Keratinocyte (primary cell): ENCODE measurements around the gene PBOV1. TPM values are rescaled to one million over a fixed set of nuclear protein-coding genes. Genes with fewer than 3 reads are reported as not detected.

ENCODE experiments used
- DNase-seq: peaks from one replicate; pipeline ENCODE4 v3.0.0-alpha.2; 2011; ENCODE audit warnings: low read depth, missing footprints, low spot score
- FAIRE-seq: peaks from 2 replicates; lab custom pipeline; 2011; peaks lifted over from hg19 to GRCh38; lab: Jason Lieb, UNC
- H2AFZ ChIP-seq: 2 replicates; pipeline ENCODE4 v1.6.0; 2012; ENCODE audit warnings: low read length, control low read depth, inconsistent platforms; ENCODE audit not compliant: control insufficient read depth
- H3K27ac ChIP-seq: 2 replicates; pipeline ENCODE4 v1.5.1; 2011; ENCODE audit warnings: low read length; ENCODE audit not compliant: control insufficient read depth, insufficient read depth
- H3K27me3 ChIP-seq: 3 replicates; pipeline ENCODE4 v1.6.0; 2011; ENCODE audit warnings: low read length; ENCODE audit not compliant: control insufficient read depth, insufficient read depth; ENCODE audit errors: extremely low read depth
- H3K36me3 ChIP-seq, 2 experiments: 2 replicates in 1 of 2; 3 replicates in 1 of 2; pipeline ENCODE4 v1.5.1; 2011; ENCODE audit warnings: low read length in 2 of 2, mild to moderate bottlenecking in 1 of 2; ENCODE audit not compliant: control insufficient read depth in 2 of 2, insufficient read depth in 2 of 2; ENCODE audit errors: extremely low read depth in 1 of 2
- H3K4me1 ChIP-seq: 3 replicates; pipeline ENCODE4 v1.5.1; 2011; ENCODE audit warnings: low read length; ENCODE audit not compliant: control insufficient read depth, insufficient read depth; ENCODE audit errors: extremely low read depth
- H3K4me2 ChIP-seq: 3 replicates; pipeline ENCODE4 v1.6.0; 2011; ENCODE audit warnings: low read depth, low read length; ENCODE audit not compliant: control insufficient read depth, insufficient read depth; ENCODE audit errors: extremely low read depth
- H3K4me3 ChIP-seq, 3 experiments: fragments of 200-600 bp in 1 of 3; sonication (generic) in 1 of 3; 2 replicates in 2 of 3; 3 replicates in 1 of 3; pipeline ENCODE4 v1.5.1; 2011 to 2016; ENCODE audit warnings: low read length in 3 of 3, mild to moderate bottlenecking in 3 of 3, control low read depth in 2 of 3, inconsistent platforms in 1 of 3, low read depth in 1 of 3, mixed read lengths in 1 of 3, mixed run types in 1 of 3, moderate library complexity in 1 of 3; ENCODE audit not compliant: control insufficient read depth in 2 of 3, insufficient read depth in 2 of 3; ENCODE audit errors: extremely low read depth in 1 of 3
- H3K79me2 ChIP-seq: 2 replicates; pipeline ENCODE4 v1.6.0; 2012; ENCODE audit warnings: low read length; ENCODE audit not compliant: control insufficient read depth, insufficient read depth
- H3K9ac ChIP-seq: 3 replicates; pipeline ENCODE4 v1.6.0; 2011; ENCODE audit warnings: low read length; ENCODE audit not compliant: control insufficient read depth, insufficient read depth; ENCODE audit errors: extremely low read depth
- H3K9me1 ChIP-seq: 3 replicates; pipeline ENCODE4 v1.6.0; 2011; ENCODE audit warnings: low read length; ENCODE audit not compliant: control insufficient read depth, insufficient read depth; ENCODE audit errors: extremely low read depth
- H3K9me3 ChIP-seq: 2 replicates; pipeline ENCODE4 v1.5.1; 2012; ENCODE audit warnings: low read depth, low read length; ENCODE audit not compliant: control insufficient read depth
- H4K20me1 ChIP-seq: 3 replicates; pipeline ENCODE4 v1.6.0; 2011; ENCODE audit warnings: low read length; ENCODE audit not compliant: control insufficient read depth, insufficient read depth; ENCODE audit errors: extremely low read depth
- EZH2 ChIP-seq: IDR thresholded peaks from one replicate; pipeline ENCODE4 v1.6.1; 2012; ENCODE audit warnings: inconsistent platforms, mild to moderate bottlenecking, low read length, moderate library complexity
- dilution Hi-C: fragments of 300-500 bp; cut with MboI; formaldehyde crosslinking; loops from one replicate; pipeline ENCODE4 v1.7.0; 2020; ENCODE audit warnings: low sequenced_read_pairs; ENCODE audit not compliant: extremely low pct_ligation_motif_present
- polyA plus RNA-seq, 5 experiments: library from polyadenylated mRNA; depleted of rRNA in 3 of 5; stranded (reverse) in 3 of 5; stranded (forward) in 1 of 5; unstranded in 1 of 5; fragments of >200 nt; gene quantifications; 1 replicate in 1 of 5; 2 replicates in 3 of 5; 3 replicates in 1 of 5; pipeline versions ENCODE4 v1.2.1 to v1.2.3, GENCODE V29; 2011 to 2012; ENCODE audit warnings: missing spikeins in 2 of 5, low read depth in 1 of 5, low replicate concordance in 1 of 5
- TF ChIP-seq, protein P1 (sequence below), 3 experiments: IDR thresholded peaks in 1 of 3; conservative IDR thresholded peaks in 1 of 3; optimal IDR thresholded peaks in 1 of 3; 2 replicates in 2 of 3; 3 replicates in 1 of 3; pipeline versions ENCODE3 to v1.5.1; 2011; ENCODE audit warnings: low read length in 3 of 3, mild to moderate bottlenecking in 3 of 3, moderate library complexity in 2 of 3, control low read depth in 1 of 3, inconsistent platforms in 1 of 3; ENCODE audit not compliant: insufficient read depth in 2 of 3; ENCODE audit errors: extremely low read depth in 1 of 3

Gene PBOV1
- polyA plus RNA-seq, 1 donor (not counting 4 experiments of a cell fraction or from before 2014, with no cell fraction given): not detected

DNA sequence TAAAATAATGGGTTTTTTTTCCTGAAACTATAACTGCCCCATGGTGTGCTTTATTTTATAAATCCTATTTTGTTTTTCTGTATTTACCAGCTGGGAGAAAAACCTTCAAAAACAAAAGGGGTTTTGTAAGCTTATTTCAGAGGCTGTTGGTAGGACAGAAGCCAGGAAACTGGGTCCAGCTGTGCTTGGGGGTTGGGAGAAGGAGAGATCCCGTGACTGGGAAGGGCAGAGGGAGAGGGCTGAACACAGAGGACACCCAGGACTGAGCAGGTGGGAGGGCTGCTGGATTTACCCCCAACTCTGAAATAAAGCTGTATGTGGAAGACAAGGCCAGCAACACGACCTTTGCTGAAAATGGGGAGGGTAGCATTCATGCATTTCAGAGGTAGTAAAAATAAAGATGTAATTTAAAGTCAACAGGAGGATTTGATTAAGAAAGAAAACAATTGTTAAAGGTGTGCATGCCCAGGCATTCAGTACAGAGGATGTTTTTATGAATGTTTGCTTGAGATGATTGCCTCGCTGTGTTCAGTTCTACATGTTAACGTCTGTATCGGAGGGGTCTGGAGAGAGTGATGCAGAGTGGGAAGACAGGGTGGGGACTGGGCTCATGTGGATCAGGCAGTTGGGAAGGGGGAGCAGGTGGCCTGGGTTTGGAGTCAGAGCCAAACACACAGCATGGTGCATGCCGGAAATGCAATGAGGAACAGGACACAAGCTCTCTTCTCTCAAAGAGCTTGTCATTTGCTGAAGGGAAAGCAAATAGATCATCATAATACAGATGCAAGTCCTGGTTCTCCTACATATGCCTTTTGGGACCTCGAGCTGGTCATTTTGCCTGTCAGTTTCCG lies 35.1 kb downstream of the PBOV1 start:
- H3K4me2 ChIP-seq: no peak overlapping the region
- no peaks in the 10 kb centered on the region for H3K36me3 ChIP-seq
- DNase-seq: no peak
- no peaks in the 10 kb centered on the region for H3K4me1 ChIP-seq
- dilution Hi-C loops: no loop called here
- H2AFZ ChIP-seq: no peak overlapping the region
- H3K79me2 ChIP-seq: no peaks in the 10 kb centered on the region
- H3K4me3 ChIP-seq: no peak overlapping the region
- peaks cover 6% of the 10 kb centered on the region for H3K27me3 ChIP-seq
- no peaks in the 10 kb centered on the region for H4K20me1 ChIP-seq
- no peak overlapping the region for H3K27ac ChIP-seq
- TF ChIP-seq, protein P1, sequence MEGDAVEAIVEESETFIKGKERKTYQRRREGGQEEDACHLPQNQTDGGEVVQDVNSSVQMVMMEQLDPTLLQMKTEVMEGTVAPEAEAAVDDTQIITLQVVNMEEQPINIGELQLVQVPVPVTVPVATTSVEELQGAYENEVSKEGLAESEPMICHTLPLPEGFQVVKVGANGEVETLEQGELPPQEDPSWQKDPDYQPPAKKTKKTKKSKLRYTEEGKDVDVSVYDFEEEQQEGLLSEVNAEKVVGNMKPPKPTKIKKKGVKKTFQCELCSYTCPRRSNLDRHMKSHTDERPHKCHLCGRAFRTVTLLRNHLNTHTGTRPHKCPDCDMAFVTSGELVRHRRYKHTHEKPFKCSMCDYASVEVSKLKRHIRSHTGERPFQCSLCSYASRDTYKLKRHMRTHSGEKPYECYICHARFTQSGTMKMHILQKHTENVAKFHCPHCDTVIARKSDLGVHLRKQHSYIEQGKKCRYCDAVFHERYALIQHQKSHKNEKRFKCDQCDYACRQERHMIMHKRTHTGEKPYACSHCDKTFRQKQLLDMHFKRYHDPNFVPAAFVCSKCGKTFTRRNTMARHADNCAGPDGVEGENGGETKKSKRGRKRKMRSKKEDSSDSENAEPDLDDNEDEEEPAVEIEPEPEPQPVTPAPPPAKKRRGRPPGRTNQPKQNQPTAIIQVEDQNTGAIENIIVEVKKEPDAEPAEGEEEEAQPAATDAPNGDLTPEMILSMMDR (optimal IDR thresholded peaks at IDR 0.05 in 1 of 3, IDR thresholded peaks at IDR 0.05 in 1 of 3, conservative IDR thresholded peaks at IDR 0.05 in 1 of 3; ENCODE audit: extremely low read depth in 1 of 3, insufficient read depth in 2 of 3, low read length in 3 of 3): no peak
- no peak for TF ChIP-seq EZH2
- no peak overlapping the region for H3K9ac ChIP-seq
- no peaks in the 10 kb centered on the region for H3K9me1 ChIP-seq
- FAIRE-seq: no peak
- no peaks in the 10 kb centered on the region for H3K9me3 ChIP-seq

DNA sequence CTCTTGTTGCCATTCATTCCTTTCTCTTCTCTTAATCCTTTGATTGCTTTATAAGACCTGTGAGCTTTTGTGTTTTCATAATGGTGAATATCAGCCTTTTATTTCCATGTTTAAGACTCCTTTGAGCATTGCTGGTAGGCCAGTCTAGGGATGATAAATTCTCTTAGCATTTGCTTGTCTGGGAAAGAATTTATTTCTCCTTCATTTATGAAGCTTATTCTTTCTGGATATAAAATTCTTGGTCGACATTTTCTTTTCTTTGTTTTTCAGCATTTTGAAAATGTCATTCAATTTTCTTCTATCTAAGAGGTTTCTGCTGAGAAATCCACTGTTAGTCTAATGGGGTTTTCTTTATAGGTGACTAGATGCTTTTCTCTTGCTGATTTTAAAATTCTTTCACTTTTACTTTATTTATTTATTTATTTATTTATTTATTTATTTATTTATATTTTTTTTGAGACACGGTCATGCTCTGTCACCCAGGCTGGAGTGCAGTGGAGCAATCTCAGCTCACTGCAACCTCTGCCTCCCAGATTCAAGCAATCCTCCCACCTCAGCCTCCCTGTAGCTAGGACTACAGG lies 41.5 kb downstream of the PBOV1 start:
- no peaks in the 10 kb centered on the region for H3K4me1 ChIP-seq
- H4K20me1 ChIP-seq: no peaks in the 10 kb centered on the region
- DNase-seq (no peak), FAIRE-seq (no peak)
- no peaks in the 10 kb centered on the region for H3K79me2 ChIP-seq
- no peak for TF ChIP-seq EZH2
- TF ChIP-seq, protein P1 (optimal IDR thresholded peaks at IDR 0.05 in 1 of 3, IDR thresholded peaks at IDR 0.05 in 1 of 3, conservative IDR thresholded peaks at IDR 0.05 in 1 of 3; ENCODE audit: extremely low read depth in 1 of 3, insufficient read depth in 2 of 3, low read length in 3 of 3): no peak
- dilution Hi-C loops: no loop called here
- no peak overlapping the region for H3K9ac ChIP-seq
- no peak overlapping the region for H3K4me2 ChIP-seq
- no peaks in the 10 kb centered on the region for H3K9me3 ChIP-seq
- no peaks in the 10 kb centered on the region for H3K9me1 ChIP-seq
- no peak overlapping the region for H3K4me3 ChIP-seq
- no peaks in the 10 kb centered on the region for H3K36me3 ChIP-seq
- no peaks in the 10 kb centered on the region for H3K27me3 ChIP-seq
- H3K27ac ChIP-seq: no peak overlapping the region
- H2AFZ ChIP-seq: no peak overlapping the region
